T-helper 17 cell (primary cell): Measurements from ENCODE around the gene ADAMTS14. TPM values are rescaled to one million over a fixed set of nuclear protein-coding genes. Genes with fewer than 3 reads are reported as not detected.

ENCODE experiments used
- ATAC-seq: fragments of 150-1000 bp; cut with Tn5 transposase; 2 replicates; pipeline ENCODE4 v1.10.0; 2021; ENCODE audit warnings: mild to moderate bottlenecking, moderate library complexity
- DNase-seq, 3 donors: peaks; one replicate each; pipeline versions ENCODE4 v3.0.0 to v3.0.0-alpha.2; 2020 to 2021
- H3K9me3 ChIP-seq: one replicate; pipeline ENCODE4 v1.7.0; 2013; ENCODE audit warnings: low read length, mild to moderate bottlenecking; ENCODE audit not compliant: control insufficient read depth, poor library complexity, severe bottlenecking
- H3K27ac Mint-ChIP-seq: one replicate; pipeline ENCODE4 v1.8.0; 2022; ENCODE audit warnings: mild to moderate bottlenecking, moderate library complexity, mixed read lengths
- H3K27me3 Mint-ChIP-seq: one replicate; pipeline ENCODE4 v1.8.0; 2022; ENCODE audit warnings: mixed read lengths
- H3K36me3 Mint-ChIP-seq: one replicate; pipeline ENCODE4 v1.8.0; 2022; ENCODE audit warnings: low read depth, mixed read lengths
- H3K4me1 Mint-ChIP-seq: one replicate; pipeline ENCODE4 v1.8.0; 2022; ENCODE audit warnings: mild to moderate bottlenecking, mixed read lengths
- H3K4me3 Mint-ChIP-seq: one replicate; pipeline ENCODE4 v1.8.0; 2022; ENCODE audit warnings: mild to moderate bottlenecking, moderate library complexity, mixed read lengths
- total RNA-seq, 4 donors: library from RNA in 2 of 4; stranded (reverse) in 2 of 4; gene quantifications; one replicate each; pipeline ENCODE4 v1.2.3 and lab custom pipeline; 2022 to 2026

ADAMTS14 gene
- total RNA-seq, 2 donors from 2014 or later, result not detected

DNA sequence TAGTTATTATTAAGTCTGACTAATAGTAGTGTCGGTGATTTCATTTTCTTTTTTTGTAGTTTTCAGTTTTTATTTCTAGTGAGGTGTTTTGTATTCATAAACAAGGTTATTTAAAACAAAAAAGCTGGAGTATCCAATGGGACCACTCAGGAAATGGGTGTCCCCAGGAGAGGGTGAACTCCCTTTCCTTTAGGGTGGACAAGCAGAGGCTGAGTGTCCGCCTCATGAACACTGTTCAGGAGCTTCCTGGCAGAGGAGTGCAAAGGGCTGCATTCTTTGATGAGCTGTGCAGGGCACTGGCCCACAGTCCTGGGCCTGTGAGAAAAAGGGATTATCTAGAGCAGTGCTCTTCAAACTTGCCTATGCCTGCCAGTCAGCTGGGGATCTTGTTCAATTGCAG, 56.0 kb downstream of the ADAMTS14 start:
- Mint-ChIP-seq H3K4me1 (peaks cover 2% of the 10 kb centered on the region), H3K27me3 (peaks cover 7% of the 10 kb centered on the region), H3K36me3 (no peaks in the 10 kb centered on the region), H3K27ac (no peak overlapping the region), H3K4me3 (no peak overlapping the region)
- DNase-seq (no peak), ATAC-seq (no peak)
- no peaks in the 10 kb centered on the region for H3K9me3 ChIP-seq

DNA sequence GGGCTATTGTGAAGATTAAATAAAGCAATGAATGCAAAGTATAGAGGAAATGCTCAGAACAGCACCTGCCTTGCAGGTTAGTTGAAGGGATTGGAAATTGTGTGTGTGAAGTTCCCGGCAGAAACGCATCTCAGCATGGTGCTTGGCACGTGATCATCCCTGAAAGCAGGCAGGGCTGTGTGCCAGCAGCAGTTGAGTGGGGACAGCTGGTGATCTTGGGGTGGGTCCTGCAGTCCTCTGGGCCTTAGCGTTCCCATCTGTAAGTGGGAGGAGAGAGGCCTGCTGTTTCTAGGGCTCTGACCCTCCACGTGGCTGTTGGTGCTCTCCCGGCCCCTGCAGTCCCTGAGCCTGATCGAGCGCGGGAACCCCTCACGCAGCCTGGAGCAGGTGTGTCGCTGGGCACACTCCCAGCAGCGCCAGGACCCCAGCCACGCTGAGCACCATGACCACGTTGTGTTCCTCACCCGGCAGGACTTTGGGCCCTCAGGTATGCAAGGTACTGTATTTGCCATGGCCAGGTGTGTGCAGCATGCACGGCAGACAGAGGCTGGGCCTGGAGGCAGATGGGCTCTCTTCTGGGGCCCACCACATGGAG, 57.6 kb downstream of the ADAMTS14 start:
- Mint-ChIP-seq H3K27me3 (peaks cover 7% of the 10 kb centered on the region), H3K4me3 (no peak overlapping the region), H3K36me3 (no peaks in the 10 kb centered on the region), H3K27ac (no peak overlapping the region), H3K4me1 (peaks cover 2% of the 10 kb centered on the region)
- no peaks in the 10 kb centered on the region for H3K9me3 ChIP-seq
- DNase-seq, result no peak
- no peak for ATAC-seq

DNA sequence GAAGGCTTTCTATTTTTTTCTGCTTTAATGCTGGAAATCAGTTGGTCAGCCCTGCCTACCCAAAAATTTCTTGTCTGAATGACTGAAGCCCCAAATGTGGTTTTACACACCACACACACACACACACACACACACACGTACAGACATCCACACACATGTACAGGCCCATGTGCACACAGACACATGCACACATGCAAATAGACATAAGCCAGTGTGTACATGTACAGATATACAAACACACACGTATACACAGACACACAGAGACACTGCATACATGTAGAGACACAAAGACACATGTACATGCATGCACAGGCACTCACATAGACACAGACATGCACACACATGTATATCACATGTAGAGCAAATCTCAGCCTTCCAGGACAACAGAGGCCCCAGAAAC, 58.6 kb downstream of the ADAMTS14 start:
- ATAC-seq (no peak), DNase-seq (no peak)
- peaks cover 2% of the 10 kb centered on the region for H3K4me1 Mint-ChIP-seq
- no peaks in the 10 kb centered on the region for H3K9me3 ChIP-seq
- H3K27ac Mint-ChIP-seq, result no peak overlapping the region
- no peaks in the 10 kb centered on the region for H3K36me3 Mint-ChIP-seq
- H3K4me3 Mint-ChIP-seq, result no peak overlapping the region
- H3K27me3 Mint-ChIP-seq, result peaks cover 11% of the 10 kb centered on the region

DNA sequence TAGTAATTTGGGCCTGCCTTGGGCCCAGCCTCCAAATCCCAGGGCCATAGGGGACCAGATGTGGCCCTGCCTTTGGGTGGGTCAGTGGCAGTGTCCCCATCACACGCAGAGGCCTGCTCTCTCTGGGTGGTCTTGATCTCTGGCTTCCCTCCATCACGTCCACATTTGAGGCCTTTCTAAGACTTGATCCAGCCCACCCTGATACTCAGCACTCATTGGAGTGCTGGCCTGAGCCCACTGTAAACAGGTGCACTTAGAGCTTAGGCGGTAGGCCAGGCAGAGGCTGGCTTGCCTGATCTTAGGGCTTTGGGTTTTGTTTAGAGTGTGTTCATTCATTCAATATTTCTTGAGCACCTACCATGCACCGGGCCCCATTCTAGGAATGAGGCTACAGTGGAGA, 60.3 kb downstream of the ADAMTS14 start:
- Mint-ChIP-seq H3K36me3 (no peaks in the 10 kb centered on the region), H3K27ac (no peak overlapping the region)
- DNase-seq, result no peak

DNA sequence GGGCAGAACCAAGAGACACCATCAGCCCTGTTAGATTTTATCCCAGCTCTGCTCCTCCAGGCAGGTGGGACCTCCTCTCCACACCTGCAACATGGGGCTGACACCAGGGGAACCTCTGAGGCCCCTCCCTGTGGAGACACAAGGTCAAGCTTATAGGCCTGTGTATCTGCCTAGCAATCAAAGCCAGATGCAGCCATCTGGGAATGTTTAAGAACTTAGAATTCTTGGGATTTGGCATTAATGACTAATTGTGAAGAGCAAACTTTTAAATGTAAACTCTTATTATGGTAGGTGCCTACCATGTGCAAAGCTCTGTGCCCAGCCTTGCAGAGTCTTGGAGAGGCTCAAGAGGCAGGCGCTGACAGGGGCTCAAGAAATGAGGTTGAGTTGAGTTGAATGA, 60.7 kb downstream of the ADAMTS14 start:
- Mint-ChIP-seq H3K36me3 (no peaks in the 10 kb centered on the region), H3K4me3 (no peak overlapping the region), H3K27ac (no peak overlapping the region), H3K4me1 (peaks cover 2% of the 10 kb centered on the region), H3K27me3 (peaks cover 11% of the 10 kb centered on the region)
- DNase-seq, result no peak
- H3K9me3 ChIP-seq, result no peaks in the 10 kb centered on the region
- ATAC-seq, result no peak

More for the DNA sequence above, 60.3 kb downstream of the ADAMTS14 start:
- ATAC-seq, result no peak
- H3K27me3 Mint-ChIP-seq, result peaks cover 11% of the 10 kb centered on the region
- H3K9me3 ChIP-seq, result no peaks in the 10 kb centered on the region
- no peak overlapping the region for H3K4me3 Mint-ChIP-seq
- peaks cover 2% of the 10 kb centered on the region for H3K4me1 Mint-ChIP-seq

DNA sequence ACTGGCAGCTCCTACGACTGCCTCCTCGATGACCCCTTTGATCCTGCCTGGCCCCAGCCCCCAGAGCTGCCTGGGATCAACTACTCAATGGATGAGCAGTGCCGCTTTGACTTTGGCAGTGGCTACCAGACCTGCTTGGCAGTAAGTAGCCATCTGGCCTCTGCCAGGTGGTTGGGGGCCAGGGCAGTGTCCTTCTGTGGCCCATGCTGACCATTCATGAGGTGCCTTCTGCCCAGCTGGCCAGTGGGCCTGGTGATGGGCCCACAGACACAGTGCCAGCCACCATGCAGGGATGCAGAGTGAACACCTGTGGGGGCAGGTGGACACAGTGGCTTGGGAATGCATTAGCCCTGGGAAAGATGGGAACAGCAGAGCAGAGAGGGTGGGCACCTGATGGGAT, 62.9 kb downstream of the ADAMTS14 start:
- Mint-ChIP-seq H3K27me3 (peaks cover 4% of the 10 kb centered on the region), H3K4me1 (peaks cover 2% of the 10 kb centered on the region), H3K36me3 (no peaks in the 10 kb centered on the region), H3K27ac (no peak overlapping the region), H3K4me3 (no peak overlapping the region)
- no peak for ATAC-seq
- no peak for DNase-seq
- H3K9me3 ChIP-seq, result no peaks in the 10 kb centered on the region

DNA sequence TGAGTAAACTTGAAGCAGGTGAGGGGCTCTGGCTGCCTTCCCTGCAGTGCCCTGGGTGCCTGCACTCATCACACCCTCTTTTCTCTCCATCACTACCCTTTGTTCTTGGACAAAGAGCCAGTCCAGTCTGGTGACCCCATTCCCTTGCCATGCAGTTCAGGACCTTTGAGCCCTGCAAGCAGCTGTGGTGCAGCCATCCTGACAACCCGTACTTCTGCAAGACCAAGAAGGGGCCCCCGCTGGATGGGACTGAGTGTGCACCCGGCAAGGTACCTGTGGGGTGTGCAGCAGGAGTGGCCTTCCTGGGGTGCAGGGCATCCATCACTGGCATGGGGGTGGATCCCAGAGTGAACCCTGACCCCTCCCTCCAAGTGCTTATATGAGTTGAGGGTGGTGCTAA, 64.2 kb downstream of the ADAMTS14 start:
- no peak for DNase-seq
- H3K27ac Mint-ChIP-seq, result no peak overlapping the region
- peaks cover 2% of the 10 kb centered on the region for H3K4me1 Mint-ChIP-seq
- H3K36me3 Mint-ChIP-seq, result no peaks in the 10 kb centered on the region
- no peak overlapping the region for H3K4me3 Mint-ChIP-seq
- no peak for ATAC-seq
- H3K27me3 Mint-ChIP-seq, result peaks cover 4% of the 10 kb centered on the region
- H3K9me3 ChIP-seq, result no peaks in the 10 kb centered on the region

DNA sequence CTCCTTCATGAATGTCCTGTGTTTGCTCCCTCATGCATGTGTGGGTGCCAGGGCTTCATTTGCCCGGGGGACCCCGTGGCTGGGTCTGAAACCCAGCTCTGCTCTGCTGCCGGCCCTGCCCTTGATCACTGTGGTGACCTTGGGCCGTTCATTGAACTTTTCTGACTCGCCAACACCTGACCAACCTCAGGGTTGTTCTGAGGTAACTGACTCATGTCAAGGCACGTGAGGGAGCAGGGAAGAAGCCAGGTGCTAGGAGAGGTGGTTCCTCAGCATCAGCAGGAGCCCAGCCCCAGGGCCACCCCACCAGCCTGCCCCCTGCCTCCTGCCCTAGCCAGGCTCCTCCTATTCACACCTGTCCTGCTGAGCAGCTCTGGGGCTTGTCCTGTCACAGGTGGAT, 64.9 kb downstream of the ADAMTS14 start:
- no peaks in the 10 kb centered on the region for H3K9me3 ChIP-seq
- no peaks in the 10 kb centered on the region for H3K4me1 Mint-ChIP-seq
- no peak overlapping the region for H3K4me3 Mint-ChIP-seq
- DNase-seq (no peak), ATAC-seq (no peak)
- H3K27me3 Mint-ChIP-seq, result peaks cover 4% of the 10 kb centered on the region
- no peaks in the 10 kb centered on the region for H3K36me3 Mint-ChIP-seq
- H3K27ac Mint-ChIP-seq, result no peak overlapping the region

DNA sequence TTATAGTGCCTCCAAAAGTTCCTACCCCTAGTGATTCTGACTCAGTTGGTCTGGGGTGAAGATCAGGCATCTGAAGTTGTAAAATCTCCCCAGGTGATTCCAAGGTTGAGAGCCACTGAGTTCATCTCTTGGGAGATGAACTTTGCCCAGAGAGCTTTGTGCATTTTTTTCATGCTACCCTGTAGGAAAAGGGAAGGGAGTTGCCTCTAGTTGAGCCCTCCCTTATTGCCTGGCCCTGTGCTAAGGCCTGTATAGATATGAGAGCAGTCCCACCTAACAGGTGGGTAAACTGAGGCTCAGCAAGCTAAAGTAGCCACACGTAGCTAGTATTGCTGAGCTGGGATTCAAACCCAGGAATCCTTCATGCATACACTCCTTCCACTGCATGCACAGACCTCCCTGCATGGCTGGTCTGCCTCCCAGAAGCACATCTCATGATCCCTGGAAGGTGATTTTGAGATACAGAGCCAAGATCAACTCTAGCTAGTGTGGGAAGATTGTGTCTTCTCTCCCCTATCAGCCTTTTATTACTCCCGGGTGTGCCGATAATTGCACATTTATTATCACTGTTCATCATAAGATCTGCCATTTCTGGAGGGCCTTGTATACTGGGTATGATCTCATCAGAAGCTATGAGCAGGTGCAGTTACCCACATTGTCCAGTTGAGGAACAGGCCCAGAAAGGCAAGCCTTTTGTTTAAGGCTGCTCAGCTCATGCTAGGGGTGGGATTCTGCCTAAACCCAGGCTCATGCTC, 65.9 kb downstream of the ADAMTS14 start:
- H3K27me3 Mint-ChIP-seq, result peaks cover 4% of the 10 kb centered on the region
- ATAC-seq, result no peak

DNA sequence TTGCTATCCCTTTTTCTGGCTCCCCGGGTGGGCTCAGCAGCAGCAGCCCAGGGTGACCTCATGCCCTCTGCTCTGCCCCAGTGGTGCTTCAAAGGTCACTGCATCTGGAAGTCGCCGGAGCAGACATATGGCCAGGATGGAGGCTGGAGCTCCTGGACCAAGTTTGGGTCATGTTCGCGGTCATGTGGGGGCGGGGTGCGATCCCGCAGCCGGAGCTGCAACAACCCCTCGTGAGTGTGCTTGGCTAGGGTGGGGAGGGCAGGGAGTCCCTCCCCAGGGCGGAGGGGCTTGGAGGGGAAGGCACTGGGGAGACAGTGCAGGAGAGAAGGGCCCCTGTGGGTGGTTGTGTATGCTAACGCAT, 66.4 kb downstream of the ADAMTS14 start:
- Mint-ChIP-seq H3K4me3 (no peak overlapping the region), H3K36me3 (no peaks in the 10 kb centered on the region), H3K27ac (no peak overlapping the region), H3K4me1 (peaks cover 3% of the 10 kb centered on the region), H3K27me3 (peaks cover 4% of the 10 kb centered on the region)
- DNase-seq (no peak), ATAC-seq (no peak)
- H3K9me3 ChIP-seq, result no peaks in the 10 kb centered on the region

More for the DNA sequence above, 65.9 kb downstream of the ADAMTS14 start:
- Mint-ChIP-seq H3K36me3 (no peaks in the 10 kb centered on the region), H3K27ac (no peak overlapping the region), H3K4me1 (peaks cover 3% of the 10 kb centered on the region), H3K4me3 (no peak overlapping the region)
- no peaks in the 10 kb centered on the region for H3K9me3 ChIP-seq
- no peak for DNase-seq

DNA sequence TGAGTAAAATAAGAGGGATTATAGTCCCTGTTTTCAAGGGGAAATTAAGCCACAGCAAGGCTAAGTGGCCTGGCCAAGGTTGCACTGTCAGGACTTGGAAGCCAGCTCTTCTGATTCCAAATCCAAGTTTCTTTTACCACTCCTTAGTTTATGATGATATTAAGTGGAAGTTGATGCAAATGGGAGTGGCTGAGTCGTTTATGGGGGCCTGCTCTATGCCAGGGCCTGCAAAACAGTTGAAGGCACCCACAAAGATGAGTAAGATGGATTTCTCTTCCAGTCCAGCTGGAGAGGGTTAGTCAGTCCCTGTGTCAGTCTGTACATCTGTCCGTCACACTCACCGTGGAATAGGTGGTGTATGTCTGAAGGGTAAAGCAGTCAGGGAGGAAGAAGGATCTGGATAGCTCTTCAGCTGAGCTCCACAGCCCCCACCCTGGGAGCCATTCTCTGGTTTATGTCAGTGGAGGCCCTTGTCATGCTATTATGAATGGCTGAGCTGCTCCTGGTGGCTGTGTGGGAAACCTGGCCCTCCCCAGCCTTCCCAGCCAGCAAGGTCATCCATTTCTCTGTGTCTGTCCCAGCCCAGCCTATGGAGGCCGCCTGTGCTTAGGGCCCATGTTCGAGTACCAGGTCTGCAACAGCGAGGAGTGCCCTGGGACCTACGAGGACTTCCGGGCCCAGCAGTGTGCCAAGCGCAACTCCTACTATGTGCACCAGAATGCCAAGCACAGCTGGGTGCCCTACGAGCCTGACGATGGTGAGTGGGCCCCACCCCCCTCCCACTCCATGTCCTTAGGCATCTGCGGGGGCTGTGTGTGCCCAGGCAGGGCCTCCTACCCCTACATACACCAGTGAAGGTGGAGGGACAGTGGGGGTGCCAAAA, 68.3 kb downstream of the ADAMTS14 start:
- Mint-ChIP-seq H3K4me3 (no peak overlapping the region), H3K36me3 (no peaks in the 10 kb centered on the region), H3K27me3 (peaks cover 13% of the 10 kb centered on the region), H3K27ac (no peak overlapping the region), H3K4me1 (peaks cover 3% of the 10 kb centered on the region)
- no peak for ATAC-seq
- H3K9me3 ChIP-seq, result no peaks in the 10 kb centered on the region
- no peak for DNase-seq

DNA sequence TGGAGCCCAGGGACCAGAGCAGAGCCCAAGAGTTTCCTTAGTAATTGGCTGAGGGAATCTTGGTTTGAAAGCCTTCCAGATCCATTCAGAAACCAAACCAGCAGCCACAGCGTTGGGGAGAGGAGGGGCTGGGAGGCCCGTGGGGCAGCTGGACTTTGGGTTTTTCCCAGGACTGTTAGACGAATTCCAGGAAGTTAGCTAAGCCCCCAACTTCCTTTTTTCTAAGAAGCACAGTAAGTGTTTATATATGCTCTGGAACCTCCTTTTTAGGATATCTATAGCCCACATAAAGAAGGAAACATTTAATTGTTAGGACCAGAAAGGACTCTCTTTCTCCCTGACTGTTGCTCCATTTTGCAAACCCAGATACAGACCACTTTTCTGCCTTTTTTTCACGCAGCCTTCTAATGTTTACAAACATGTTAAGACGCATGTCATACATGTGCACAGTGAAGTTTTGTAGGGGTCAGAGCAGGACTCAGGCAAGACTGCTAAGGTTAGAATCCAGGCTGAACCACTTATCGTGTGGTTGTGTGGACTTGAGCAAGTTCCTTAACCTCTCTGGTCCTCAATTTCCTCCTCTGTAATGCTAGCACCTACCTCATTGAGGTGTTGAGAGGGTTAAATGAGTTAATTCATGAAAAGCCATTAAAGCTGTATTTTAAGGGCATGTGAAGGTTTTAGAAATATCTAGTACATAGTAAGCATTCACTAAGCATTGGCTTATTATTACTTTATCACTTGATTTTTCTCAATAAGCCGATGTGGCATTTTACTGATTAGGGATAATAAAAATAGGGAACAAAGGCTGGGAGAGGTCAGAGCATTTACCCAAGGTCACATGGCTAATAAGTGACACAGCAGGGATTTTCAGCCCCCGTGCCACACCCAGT, 70.5 kb downstream of the ADAMTS14 start:
- no peak overlapping the region for H3K4me3 Mint-ChIP-seq
- no peak for ATAC-seq

DNA sequence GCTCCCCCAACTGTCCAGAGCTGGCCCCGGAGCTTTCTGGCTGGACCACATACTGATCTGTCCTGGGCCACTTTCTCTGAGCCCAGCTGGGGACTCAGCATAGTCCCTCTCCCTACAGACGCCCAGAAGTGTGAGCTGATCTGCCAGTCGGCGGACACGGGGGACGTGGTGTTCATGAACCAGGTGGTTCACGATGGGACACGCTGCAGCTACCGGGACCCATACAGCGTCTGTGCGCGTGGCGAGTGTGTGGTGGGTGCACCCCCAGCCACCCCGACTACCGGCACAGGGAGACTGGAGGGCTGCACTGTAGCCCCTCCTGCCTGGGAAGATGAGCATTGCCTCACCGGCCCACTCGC, 71.1 kb downstream of the ADAMTS14 start:
- H3K9me3 ChIP-seq, result no peaks in the 10 kb centered on the region
- peaks cover 5% of the 10 kb centered on the region for H3K4me1 Mint-ChIP-seq
- peaks cover 14% of the 10 kb centered on the region for H3K27me3 Mint-ChIP-seq
- no peak for DNase-seq
- no peak overlapping the region for H3K27ac Mint-ChIP-seq
- H3K4me3 Mint-ChIP-seq, result no peak overlapping the region
- no peak for ATAC-seq
- H3K36me3 Mint-ChIP-seq, result peaks cover 2% of the 10 kb centered on the region

More for the DNA sequence above, 70.5 kb downstream of the ADAMTS14 start:
- Mint-ChIP-seq H3K27ac (no peak overlapping the region), H3K27me3 (peaks cover 14% of the 10 kb centered on the region), H3K4me1 (peaks cover 5% of the 10 kb centered on the region), H3K36me3 (peaks cover 2% of the 10 kb centered on the region)
- H3K9me3 ChIP-seq, result no peaks in the 10 kb centered on the region
- DNase-seq, result no peak
